AG04449 (cell line): ENCODE measurements around the gene TMEM38B.

Experiments used
- CTCF ChIA-PET: fragments of 350-600 bp; formaldehyde crosslinking; extraction: SDS; loops from one replicate; lab custom pipeline; 2021; ENCODE audit warnings: antibody characterized with exemption; lab: Yijun Ruan, JAX
- POLR2A ChIA-PET: fragments of 400-600, 350-600 bp; formaldehyde crosslinking; extraction: SDS; loops from one replicate; lab custom pipeline; 2020; ENCODE audit warnings: antibody characterized with exemption, inconsistent platforms; lab: Yijun Ruan, JAX
- DNase-seq: peaks from one replicate; pipeline ENCODE4 v3.0.0-alpha.2; 2010; ENCODE audit warnings: low read depth, low spot score
- H3K4me3 ChIP-seq: 2 replicates; pipeline ENCODE4 v1.5.1; 2011; ENCODE audit warnings: low read depth, mild to moderate bottlenecking, control low read depth, low read length
- TF ChIP-seq, protein P1 (sequence below): IDR thresholded peaks from one replicate; pipeline ENCODE4 v1.5.1; 2011; ENCODE audit warnings: mild to moderate bottlenecking, moderate library complexity, low read length, control low read depth, inconsistent platforms; ENCODE audit not compliant: insufficient read depth; ENCODE audit errors: missing control alignments

The TMEM38B gene

DNA sequence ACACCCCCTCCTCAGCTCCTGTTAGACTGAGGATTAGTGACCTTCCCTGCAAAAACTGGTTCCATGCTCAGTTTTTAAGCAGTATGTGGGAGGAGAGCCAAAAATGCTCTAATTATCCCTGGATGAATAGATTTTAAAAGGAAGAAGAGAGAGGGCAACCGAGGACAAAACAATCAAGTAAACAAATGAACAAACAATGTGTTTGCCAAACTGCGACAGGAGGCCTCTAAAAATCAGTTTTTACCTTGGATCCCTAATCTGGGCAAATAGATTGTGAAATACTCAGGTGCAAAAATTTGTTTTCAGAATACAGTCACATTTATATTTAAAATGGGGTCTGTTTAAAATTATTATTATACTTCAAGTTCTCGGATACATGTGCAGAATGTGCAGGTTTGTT lies 23.6 kb upstream of the TMEM38B start:
- TF ChIP-seq, protein P1, sequence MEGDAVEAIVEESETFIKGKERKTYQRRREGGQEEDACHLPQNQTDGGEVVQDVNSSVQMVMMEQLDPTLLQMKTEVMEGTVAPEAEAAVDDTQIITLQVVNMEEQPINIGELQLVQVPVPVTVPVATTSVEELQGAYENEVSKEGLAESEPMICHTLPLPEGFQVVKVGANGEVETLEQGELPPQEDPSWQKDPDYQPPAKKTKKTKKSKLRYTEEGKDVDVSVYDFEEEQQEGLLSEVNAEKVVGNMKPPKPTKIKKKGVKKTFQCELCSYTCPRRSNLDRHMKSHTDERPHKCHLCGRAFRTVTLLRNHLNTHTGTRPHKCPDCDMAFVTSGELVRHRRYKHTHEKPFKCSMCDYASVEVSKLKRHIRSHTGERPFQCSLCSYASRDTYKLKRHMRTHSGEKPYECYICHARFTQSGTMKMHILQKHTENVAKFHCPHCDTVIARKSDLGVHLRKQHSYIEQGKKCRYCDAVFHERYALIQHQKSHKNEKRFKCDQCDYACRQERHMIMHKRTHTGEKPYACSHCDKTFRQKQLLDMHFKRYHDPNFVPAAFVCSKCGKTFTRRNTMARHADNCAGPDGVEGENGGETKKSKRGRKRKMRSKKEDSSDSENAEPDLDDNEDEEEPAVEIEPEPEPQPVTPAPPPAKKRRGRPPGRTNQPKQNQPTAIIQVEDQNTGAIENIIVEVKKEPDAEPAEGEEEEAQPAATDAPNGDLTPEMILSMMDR: no peak
- DNase-seq: no peak
- H3K4me3 ChIP-seq: no peak overlapping the region
- ChIA-PET POLR2A (no interaction called here), CTCF (no interaction called here)

DNA sequence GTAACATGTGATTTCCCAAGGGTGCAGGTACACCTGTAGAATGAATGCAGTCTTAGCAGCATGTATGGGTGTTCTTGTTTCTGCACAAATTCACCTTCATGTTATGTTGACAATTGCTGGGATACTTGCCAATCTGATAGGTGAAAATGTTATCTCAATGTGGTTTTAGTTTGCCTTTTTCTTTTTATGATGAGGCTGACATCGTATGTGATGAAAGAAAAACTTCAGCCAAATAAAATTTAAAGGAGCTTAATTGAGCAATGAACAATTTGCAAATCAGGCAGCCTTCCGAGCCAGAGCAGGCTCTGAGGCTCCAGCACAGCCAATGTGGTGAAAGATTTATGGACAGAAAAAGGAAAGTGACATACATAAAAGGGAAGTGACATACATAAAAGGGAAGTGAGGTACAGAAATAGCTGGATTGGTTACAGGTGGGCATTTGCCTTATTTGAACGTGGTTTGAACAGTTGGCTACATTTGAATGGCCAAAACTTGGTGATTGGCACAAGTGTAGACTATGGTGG lies 21.6 kb upstream of the TMEM38B start:
- TF ChIP-seq, protein P1: no peak
- ChIA-PET POLR2A (no interaction called here), CTCF (no interaction called here)
- H3K4me3 ChIP-seq: no peak overlapping the region
- no peak for DNase-seq

DNA sequence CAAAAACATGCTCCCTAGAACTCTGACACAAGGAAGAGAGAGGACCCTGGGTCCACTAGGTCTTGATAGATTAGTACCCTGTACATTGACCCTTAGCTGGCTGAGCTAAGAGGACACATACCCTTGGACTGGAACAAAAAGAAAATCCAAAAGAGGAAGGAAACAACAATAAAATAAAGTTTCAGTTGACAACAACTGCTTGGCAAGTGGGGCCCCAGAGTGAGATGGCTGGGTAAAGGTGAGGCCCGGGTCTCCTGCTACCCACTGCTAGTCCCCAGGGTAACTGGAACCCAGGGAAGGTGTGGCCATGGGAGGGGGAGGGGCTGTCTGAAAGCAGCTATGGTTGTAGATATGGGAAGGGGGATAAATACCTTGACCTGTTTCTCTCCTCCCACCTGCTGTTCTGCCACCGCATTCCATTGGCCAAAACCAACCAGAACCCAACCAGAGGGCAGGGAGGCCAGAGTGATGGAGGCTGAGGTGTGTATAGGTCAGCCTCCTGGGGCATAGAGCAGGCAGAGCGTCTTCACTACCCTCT lies 20.4 kb upstream of the TMEM38B start:
- H3K4me3 ChIP-seq: no peak overlapping the region
- TF ChIP-seq, protein P1: no peak
- no peak for DNase-seq
- ChIA-PET CTCF (no interaction called here), POLR2A (no interaction called here)

DNA sequence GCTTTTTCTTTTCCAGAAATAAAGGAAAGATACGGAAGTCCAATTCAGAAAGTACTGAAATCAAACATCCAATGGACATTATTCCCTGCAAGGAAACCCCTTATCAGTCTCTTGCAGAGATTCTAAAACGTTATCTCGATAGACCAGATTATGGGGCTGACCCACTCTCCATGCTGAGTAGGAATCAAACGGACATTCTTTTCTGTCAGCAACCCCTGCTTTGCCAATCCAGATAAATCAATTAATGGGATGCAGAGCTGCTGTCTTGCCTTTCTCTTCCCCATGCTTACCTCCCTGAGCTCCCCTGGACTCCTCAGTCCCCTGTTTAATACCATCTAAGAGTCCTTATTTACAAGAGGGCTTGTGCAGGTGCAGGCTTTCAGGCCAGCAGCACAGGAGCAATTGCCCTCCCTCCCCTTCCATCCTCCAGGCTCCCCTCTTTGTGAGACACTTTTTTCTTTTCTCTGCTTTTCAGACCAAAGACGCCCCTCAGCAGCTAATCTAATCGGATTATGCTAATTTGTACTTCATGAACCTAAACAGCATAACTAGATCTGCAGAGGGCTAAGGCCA lies 17.9 kb upstream of the TMEM38B start:
- ChIA-PET POLR2A (no interaction called here), CTCF (no interaction called here)
- DNase-seq: no peak
- TF ChIP-seq, protein P1: no peak
- no peak overlapping the region for H3K4me3 ChIP-seq

DNA sequence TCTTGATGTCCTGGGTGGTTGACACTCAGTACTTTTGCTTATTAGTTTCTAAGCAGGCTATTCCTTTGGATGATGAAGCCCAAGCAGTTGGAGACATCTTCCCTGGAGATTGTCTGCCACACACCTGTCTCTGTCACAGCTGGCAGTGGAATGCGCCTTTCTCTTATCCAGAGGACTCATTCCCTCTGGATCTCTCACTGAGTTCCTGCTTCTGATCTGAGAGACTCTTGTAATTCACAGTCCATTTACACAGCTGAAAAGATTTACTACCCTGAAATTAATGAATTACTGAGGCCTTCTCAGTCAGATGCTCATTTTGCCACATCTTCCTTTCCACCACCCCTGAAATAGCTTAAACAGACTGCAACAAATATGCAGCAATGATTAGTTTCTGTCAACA lies 16.2 kb upstream of the TMEM38B start:
- H3K4me3 ChIP-seq: no peak overlapping the region
- TF ChIP-seq, protein P1: no peak
- no peak for DNase-seq
- CTCF ChIA-PET: no interaction called here
- POLR2A ChIA-PET: no interaction called here

DNA sequence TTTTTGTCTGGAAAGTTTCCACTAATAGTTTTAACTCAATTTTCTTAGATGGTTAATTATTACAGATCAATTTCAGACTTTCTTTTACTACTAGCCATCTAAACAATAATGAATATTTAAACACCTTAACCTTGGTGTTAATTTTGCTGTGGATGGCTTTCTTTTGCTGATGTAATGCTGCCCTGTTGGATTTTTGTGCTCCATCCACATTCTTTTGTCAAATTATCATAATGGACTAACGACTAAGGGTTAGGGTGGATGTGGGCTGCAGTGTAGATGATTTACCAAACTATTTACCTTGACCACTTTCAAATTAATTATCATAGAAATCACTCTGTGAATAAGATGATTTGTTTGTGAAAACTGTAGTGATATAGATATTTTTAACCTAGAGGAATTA lies 15.6 kb upstream of the TMEM38B start:
- H3K4me3 ChIP-seq: no peak overlapping the region
- DNase-seq: no peak
- CTCF ChIA-PET: interaction anchor here (1.0 kb wide), 1 partner anchor 10 kb away, joined by 4 read pairs; no protein-coding TSS in a partner anchor
- POLR2A ChIA-PET: no interaction called here
- TF ChIP-seq, protein P1: no peak
